ENCODE measurements around the gene FBXO27.

DNA sequence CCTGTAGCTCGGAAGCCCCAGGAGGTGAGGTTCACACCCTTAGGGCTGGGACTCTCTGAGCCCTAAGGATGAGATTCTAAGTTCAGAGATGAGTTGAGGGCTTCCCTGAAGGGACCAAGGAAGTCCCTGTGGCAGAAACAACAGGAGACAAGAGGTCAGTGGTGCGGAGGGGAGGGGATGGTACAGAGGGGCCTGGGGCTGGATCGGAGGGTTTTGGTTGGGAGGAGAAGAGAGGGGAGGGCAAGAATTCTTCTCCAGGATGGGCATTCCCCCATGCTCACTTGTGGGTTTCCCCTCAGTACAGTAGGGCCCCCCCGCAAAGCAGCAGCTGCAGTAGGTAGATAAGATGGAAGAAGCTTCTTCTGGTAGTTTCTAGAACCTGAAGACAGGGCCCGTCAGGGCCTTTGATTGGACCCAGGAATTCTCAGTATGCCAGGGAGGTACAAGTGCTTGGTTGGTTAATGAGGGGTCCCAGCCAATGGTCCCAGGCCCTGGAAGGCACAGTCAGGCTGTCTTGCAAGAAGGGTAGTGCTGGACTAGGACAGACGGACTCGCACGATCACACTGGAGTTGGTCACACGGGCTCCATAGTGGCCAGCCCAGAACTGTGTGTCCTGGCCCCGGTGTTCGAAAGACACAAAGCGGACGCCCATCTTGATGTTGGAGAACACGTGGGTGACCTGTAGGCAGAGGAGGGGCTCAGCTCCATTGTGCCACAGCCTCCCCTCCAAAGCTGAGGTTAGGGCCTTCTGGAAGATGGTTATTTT lies 7.3 kb downstream of the FBXO27 start:
- TF ChIP-seq POLR2A (IDR thresholded peaks at IDR 0.05; ENCODE audit: low read length): no peak
- TF ChIP-seq GATA1 (IDR thresholded peaks at IDR 0.05; ENCODE audit: low read depth, low read length): no peak

Measured in erythroblast (primary cell).